K562 (cell line): ENCODE data around the gene GPR37L1. TPM values are rescaled to one million over a fixed set of nuclear protein-coding genes. Genes with fewer than 3 reads are reported as not detected.
A peak's percentile ranks its signal among the peaks of the same experiment; 100 is the strongest.

Experiments
- DPF2 ChIP-seq: fragments of 450-650 bp; IDR thresholded peaks from 2 replicates; pipeline ENCODE4 v1.6.1; 2016
- KHSRP ChIP-seq: fragments of 450-650 bp; IDR thresholded peaks from 2 replicates; pipeline ENCODE4 v1.6.1; 2017
- MCM3 ChIP-seq: fragments of 450-650 bp; IDR thresholded peaks from 2 replicates; pipeline ENCODE4 v1.6.1; 2016
- MECOM ChIP-seq: fragments of 250-450 bp; sonication (Bioruptor Pico); IDR thresholded peaks from 2 replicates; pipeline ENCODE4 v1.8.0; 2022; ENCODE audit warnings: inconsistent platforms
- NCOA4 ChIP-seq: fragments of 450-650 bp; IDR thresholded peaks from 2 replicates; pipeline ENCODE4 v1.6.1; 2018; ENCODE audit warnings: mild to moderate bottlenecking; ENCODE audit not compliant: partially characterized antibody
- RBM14 ChIP-seq: fragments of 200-400 bp; formaldehyde crosslinking; IDR thresholded peaks from 2 replicates; pipeline ENCODE4 v1.6.1; 2018; ENCODE audit warnings: low read depth, mild to moderate bottlenecking, low read length, moderate library complexity, borderline replicate concordance; ENCODE audit not compliant: insufficient read depth
- RFX1 ChIP-seq: fragments of 450-650 bp; IDR thresholded peaks from 2 replicates; pipeline ENCODE4 v1.6.1; 2016; ENCODE audit warnings: mild to moderate bottlenecking, moderate library complexity
- ZNF778 ChIP-seq: fragments of 450-650 bp; formaldehyde crosslinking; IDR thresholded peaks from 2 replicates; pipeline ENCODE4 v1.4.0; 2020; ENCODE audit warnings: mild to moderate bottlenecking, moderate library complexity
- polyA plus RNA-seq, 8 experiments: library from polyadenylated mRNA; depleted of rRNA in 4 of 8; stranded (reverse) in 5 of 8; unstranded in 3 of 8; fragments of >200 nt; fragmentation: Nextera tagmentation in 2 of 8; fragmentation: Illumina TruSeq in 1 of 8; extraction: Ambion mirVana in 2 of 8; extraction: Trizol in 1 of 8; gene quantifications; 2 replicates each; pipeline versions ENCODE4 v1.2.1 to v1.2.3, GENCODE V29; 2011 to 2014; ENCODE audit warnings: inconsistent platforms in 1 of 8, missing spikeins in 1 of 8
- total RNA-seq, 7 experiments: library from RNA; depleted of rRNA in 6 of 7; stranded (reverse); fragments of >200 nt in 6 of 7; fragmentation: Illumina TruSeq in 2 of 7; extraction: Trizol in 2 of 7; gene quantifications; 2 replicates each; pipeline versions ENCODE4 v1.2.1 to v1.2.3, GENCODE V29; 2011 to 2021; ENCODE audit warnings: low replicate concordance in 1 of 7
- TF ChIP-seq, protein P1 (sequence below): fragments of 200-600 bp; sonication (generic); IDR thresholded peaks from one replicate; pipeline ENCODE4 v1.6.1; 2012; ENCODE audit warnings: mild to moderate bottlenecking, low read depth, low read length, inconsistent platforms
- TF ChIP-seq, protein P2 (sequence below): IDR thresholded peaks from 2 replicates; pipeline ENCODE4 v1.6.1; 2011; ENCODE audit warnings: borderline replicate concordance, low read depth, mild to moderate bottlenecking, moderate library complexity, low read length; ENCODE audit not compliant: insufficient read depth, poor library complexity, severe bottlenecking
- TF ChIP-seq, protein P3 (sequence below), 3 experiments: fragments of 200-800 bp in 1 of 3; fragments of 250-450 bp in 1 of 3; fragments of 450-650 bp in 1 of 3; sonication (Bioruptor Pico) in 1 of 3; sonication (Bioruptor generic) in 1 of 3; formaldehyde crosslinking in 1 of 3; IDR thresholded peaks; 2 replicates each; pipeline versions ENCODE4 v1.6.1 to v1.8.0; 2016 to 2022; ENCODE audit warnings: mild to moderate bottlenecking in 2 of 3, missing genetic modification characterization in 2 of 3, missing compliant biosample characterization in 1 of 3, moderate library complexity in 1 of 3

Gene GPR37L1
- total and polyA plus RNA-seq, 9 of the 15 experiments (the other 6 are each of a cell fraction or from before 2014, with no cell fraction given) = not detected

DNA sequence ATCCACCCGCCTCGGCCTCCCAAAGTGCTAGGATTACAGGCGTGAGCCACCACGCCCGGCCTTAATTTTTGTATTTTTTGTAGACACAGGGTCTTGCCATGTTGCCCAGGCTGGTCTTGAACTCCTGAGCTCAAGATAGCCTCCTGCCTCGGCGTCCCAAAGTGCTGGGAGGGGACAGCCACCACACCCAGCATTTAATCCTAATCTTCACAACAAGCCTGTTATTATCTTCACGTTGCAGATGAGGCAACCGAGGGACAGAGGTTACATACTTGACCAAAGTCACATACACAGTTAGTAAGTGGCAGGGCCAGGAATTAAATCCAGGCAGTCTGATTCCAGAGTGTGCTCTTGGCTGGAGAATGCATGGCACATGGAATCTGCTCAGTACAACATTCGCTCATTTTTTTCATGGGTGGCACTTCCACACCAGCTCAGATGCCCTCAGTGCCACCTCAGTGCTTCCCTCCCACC lies 4.8 kb upstream of the GPR37L1 start (continued):
- TF ChIP-seq, protein P1, sequence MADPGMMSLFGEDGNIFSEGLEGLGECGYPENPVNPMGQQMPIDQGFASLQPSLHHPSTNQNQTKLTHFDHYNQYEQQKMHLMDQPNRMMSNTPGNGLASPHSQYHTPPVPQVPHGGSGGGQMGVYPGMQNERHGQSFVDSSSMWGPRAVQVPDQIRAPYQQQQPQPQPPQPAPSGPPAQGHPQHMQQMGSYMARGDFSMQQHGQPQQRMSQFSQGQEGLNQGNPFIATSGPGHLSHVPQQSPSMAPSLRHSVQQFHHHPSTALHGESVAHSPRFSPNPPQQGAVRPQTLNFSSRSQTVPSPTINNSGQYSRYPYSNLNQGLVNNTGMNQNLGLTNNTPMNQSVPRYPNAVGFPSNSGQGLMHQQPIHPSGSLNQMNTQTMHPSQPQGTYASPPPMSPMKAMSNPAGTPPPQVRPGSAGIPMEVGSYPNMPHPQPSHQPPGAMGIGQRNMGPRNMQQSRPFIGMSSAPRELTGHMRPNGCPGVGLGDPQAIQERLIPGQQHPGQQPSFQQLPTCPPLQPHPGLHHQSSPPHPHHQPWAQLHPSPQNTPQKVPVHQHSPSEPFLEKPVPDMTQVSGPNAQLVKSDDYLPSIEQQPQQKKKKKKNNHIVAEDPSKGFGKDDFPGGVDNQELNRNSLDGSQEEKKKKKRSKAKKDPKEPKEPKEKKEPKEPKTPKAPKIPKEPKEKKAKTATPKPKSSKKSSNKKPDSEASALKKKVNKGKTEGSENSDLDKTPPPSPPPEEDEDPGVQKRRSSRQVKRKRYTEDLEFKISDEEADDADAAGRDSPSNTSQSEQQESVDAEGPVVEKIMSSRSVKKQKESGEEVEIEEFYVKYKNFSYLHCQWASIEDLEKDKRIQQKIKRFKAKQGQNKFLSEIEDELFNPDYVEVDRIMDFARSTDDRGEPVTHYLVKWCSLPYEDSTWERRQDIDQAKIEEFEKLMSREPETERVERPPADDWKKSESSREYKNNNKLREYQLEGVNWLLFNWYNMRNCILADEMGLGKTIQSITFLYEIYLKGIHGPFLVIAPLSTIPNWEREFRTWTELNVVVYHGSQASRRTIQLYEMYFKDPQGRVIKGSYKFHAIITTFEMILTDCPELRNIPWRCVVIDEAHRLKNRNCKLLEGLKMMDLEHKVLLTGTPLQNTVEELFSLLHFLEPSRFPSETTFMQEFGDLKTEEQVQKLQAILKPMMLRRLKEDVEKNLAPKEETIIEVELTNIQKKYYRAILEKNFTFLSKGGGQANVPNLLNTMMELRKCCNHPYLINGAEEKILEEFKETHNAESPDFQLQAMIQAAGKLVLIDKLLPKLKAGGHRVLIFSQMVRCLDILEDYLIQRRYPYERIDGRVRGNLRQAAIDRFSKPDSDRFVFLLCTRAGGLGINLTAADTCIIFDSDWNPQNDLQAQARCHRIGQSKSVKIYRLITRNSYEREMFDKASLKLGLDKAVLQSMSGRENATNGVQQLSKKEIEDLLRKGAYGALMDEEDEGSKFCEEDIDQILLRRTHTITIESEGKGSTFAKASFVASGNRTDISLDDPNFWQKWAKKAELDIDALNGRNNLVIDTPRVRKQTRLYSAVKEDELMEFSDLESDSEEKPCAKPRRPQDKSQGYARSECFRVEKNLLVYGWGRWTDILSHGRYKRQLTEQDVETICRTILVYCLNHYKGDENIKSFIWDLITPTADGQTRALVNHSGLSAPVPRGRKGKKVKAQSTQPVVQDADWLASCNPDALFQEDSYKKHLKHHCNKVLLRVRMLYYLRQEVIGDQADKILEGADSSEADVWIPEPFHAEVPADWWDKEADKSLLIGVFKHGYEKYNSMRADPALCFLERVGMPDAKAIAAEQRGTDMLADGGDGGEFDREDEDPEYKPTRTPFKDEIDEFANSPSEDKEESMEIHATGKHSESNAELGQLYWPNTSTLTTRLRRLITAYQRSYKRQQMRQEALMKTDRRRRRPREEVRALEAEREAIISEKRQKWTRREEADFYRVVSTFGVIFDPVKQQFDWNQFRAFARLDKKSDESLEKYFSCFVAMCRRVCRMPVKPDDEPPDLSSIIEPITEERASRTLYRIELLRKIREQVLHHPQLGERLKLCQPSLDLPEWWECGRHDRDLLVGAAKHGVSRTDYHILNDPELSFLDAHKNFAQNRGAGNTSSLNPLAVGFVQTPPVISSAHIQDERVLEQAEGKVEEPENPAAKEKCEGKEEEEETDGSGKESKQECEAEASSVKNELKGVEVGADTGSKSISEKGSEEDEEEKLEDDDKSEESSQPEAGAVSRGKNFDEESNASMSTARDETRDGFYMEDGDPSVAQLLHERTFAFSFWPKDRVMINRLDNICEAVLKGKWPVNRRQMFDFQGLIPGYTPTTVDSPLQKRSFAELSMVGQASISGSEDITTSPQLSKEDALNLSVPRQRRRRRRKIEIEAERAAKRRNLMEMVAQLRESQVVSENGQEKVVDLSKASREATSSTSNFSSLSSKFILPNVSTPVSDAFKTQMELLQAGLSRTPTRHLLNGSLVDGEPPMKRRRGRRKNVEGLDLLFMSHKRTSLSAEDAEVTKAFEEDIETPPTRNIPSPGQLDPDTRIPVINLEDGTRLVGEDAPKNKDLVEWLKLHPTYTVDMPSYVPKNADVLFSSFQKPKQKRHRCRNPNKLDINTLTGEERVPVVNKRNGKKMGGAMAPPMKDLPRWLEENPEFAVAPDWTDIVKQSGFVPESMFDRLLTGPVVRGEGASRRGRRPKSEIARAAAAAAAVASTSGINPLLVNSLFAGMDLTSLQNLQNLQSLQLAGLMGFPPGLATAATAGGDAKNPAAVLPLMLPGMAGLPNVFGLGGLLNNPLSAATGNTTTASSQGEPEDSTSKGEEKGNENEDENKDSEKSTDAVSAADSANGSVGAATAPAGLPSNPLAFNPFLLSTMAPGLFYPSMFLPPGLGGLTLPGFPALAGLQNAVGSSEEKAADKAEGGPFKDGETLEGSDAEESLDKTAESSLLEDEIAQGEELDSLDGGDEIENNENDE = no peak
- no peak for TF ChIP-seq MCM3
- no peak for TF ChIP-seq NCOA4
- TF ChIP-seq MECOM (CRISPR knock-in tag) = peak; percentile 43; the same call in 1 of the 2 replicates
- TF ChIP-seq, protein P2, sequence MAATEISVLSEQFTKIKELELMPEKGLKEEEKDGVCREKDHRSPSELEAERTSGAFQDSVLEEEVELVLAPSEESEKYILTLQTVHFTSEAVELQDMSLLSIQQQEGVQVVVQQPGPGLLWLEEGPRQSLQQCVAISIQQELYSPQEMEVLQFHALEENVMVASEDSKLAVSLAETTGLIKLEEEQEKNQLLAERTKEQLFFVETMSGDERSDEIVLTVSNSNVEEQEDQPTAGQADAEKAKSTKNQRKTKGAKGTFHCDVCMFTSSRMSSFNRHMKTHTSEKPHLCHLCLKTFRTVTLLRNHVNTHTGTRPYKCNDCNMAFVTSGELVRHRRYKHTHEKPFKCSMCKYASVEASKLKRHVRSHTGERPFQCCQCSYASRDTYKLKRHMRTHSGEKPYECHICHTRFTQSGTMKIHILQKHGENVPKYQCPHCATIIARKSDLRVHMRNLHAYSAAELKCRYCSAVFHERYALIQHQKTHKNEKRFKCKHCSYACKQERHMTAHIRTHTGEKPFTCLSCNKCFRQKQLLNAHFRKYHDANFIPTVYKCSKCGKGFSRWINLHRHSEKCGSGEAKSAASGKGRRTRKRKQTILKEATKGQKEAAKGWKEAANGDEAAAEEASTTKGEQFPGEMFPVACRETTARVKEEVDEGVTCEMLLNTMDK = no peak
- TF ChIP-seq RBM14 = no peak
- TF ChIP-seq RFX1 = no peak
- TF ChIP-seq DPF2 = peak; percentile 95
- no peak for TF ChIP-seq KHSRP
- TF ChIP-seq ZNF778 = no peak
- TF ChIP-seq, protein P3, sequence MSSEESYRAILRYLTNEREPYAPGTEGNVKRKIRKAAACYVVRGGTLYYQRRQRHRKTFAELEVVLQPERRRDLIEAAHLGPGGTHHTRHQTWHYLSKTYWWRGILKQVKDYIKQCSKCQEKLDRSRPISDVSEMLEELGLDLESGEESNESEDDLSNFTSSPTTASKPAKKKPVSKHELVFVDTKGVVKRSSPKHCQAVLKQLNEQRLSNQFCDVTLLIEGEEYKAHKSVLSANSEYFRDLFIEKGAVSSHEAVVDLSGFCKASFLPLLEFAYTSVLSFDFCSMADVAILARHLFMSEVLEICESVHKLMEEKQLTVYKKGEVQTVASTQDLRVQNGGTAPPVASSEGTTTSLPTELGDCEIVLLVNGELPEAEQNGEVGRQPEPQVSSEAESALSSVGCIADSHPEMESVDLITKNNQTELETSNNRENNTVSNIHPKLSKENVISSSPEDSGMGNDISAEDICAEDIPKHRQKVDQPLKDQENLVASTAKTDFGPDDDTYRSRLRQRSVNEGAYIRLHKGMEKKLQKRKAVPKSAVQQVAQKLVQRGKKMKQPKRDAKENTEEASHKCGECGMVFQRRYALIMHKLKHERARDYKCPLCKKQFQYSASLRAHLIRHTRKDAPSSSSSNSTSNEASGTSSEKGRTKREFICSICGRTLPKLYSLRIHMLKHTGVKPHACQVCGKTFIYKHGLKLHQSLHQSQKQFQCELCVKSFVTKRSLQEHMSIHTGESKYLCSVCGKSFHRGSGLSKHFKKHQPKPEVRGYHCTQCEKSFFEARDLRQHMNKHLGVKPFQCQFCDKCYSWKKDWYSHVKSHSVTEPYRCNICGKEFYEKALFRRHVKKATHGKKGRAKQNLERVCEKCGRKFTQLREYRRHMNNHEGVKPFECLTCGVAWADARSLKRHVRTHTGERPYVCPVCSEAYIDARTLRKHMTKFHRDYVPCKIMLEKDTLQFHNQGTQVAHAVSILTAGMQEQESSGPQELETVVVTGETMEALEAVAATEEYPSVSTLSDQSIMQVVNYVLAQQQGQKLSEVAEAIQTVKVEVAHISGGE (CRISPR knock-in tag; IDR thresholded peaks at IDR 0.05) = 0 out of 6 replicates have a peak, but pooled peaks of 1 of the 3 experiments have one; percentile 14
